NCI-H2171 (cell line): ENCODE measurements around the gene ENTPD7.
"Not testable (repeated sequence)": the region's sequence is repeated elsewhere in the genome, so short reads cannot be mapped to it uniquely, and the experiment has no call there.

ENCODE experiments used
- DNase-seq: peaks from one replicate; lab custom pipeline; 2025; lab: John Stamatoyannopoulos, UW

Gene ENTPD7

GRCh38 chr10:99746166-99746565 is 86.9 kb downstream of the ENTPD7 start:
- DNase-seq: not testable (repeated sequence)

GRCh38 chr10:99748823-99749451 is 89.6 kb downstream of the ENTPD7 start:
- no peak for DNase-seq

DNA sequence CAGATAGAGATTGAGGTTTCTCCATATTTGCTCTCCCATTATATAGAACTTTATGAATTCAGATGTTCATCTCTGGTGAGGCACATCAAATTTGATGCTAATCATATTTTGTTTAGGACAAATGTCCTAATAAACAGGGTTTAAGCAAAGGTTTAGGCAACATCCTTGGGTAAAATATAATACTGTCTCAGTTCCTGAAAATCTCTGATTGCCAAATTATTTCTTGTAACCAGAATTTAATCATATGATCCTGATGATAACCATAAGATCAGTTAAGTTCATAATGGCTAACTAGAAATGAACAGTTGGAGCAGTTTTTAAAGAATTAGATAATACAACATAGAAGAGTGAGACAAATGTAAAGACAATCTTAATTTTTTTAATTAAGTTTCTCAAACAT is 91.3 kb downstream of the ENTPD7 start:
- no peak for DNase-seq

- no peak for DNase-seq
Observed at GRCh38 chr10:99754670-99755069, 95.4 kb downstream of the ENTPD7 start.
